GM21528 (cell line): ENCODE results near the gene PMP22.

Experiments used
- ATAC-seq: cut with Tn5 transposase; IDR thresholded peaks from one replicate; pipeline ENCODE4 v1.9.1; 2021; ENCODE audit warnings: mild to moderate bottlenecking, moderate library complexity; ENCODE audit not compliant: unreplicated experiment, low FRiP score

Gene PMP22

DNA sequence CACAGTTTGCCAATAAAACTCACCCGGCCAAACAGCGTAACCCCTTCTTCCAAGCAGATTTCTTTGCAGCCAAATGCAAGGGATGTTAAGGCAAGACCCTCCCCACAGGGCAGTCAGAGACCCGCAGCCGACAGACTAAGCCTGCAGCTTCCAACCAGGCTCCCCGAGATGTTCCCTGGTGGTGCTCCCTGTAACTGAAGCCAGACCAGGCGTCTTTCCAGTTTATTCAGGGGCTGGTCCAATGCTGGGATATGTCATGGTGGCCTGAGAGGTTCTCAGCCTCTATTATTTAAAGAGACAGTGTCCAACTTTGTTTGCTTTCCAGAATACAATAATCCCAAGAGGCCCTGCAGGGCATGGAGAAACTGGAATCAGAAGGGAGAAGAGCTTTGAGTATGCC is at the start of gene PMP22:
Gene PMP22 (minus strand): TSS at position 196 of the 400 bp plus-strand sequence. CDS start 4,599 bp downstream, outside the sequence.
- no peak for ATAC-seq

DNA sequence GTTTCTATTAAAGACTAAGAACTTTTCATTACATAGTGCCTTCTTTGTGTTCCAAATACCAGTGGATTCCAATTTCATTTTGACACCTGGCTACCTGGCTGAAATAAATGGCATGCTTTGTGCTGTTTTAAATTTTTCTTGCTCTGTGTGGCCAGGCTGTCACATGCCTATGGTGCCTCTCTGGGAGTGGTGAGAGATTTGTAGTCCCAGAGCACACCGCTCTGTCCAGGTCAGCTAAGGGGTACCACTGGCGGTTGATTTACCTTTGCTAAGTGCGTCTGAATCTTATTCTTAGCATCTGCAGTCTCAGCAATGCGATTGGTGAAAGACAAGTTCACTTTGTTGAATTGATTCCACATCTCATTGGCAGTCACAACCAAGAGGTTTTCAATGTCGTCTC is 46.9 kb upstream of the PMP22 start:
- ATAC-seq = no peak

DNA sequence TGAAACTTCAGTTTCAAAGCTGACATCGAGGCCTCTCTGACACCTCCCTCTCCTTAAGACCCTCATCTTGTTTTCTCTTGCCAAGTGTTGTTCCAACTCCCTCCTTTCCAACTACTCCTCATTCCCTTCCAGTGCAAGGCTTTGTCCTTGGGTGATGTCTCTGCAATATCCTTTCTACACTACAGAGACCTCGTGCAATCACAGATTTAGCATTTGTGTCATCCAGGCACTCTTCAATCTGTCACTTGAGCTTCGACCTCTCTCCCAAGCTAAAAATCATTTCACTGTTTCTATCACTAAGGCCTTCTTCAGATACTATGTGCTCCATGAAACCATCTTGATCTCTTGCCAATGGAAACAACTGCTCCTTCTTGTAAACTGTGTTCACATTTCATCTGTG is 44.7 kb upstream of the PMP22 start:
- ATAC-seq = no peak

DNA sequence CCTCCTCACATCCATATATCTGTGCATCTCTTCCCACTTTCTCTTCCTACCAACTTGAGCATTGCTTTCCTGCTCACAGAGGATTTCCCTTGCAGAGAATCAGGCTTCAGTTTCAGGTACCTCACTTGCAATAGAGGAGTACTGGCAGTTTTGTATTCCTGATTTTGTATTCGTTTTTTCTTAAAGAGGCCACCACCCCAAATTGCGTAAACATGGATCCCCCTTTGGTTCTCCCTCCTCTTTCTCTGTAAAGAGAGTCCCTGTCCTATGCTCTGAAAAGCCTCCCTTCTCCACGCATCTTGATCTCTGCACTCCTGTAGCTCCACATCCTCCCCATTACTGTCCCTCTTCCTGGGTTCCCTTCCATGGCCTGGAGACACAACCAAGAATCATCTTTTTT is 44.1 kb upstream of the PMP22 start:
- ATAC-seq = no peak

DNA sequence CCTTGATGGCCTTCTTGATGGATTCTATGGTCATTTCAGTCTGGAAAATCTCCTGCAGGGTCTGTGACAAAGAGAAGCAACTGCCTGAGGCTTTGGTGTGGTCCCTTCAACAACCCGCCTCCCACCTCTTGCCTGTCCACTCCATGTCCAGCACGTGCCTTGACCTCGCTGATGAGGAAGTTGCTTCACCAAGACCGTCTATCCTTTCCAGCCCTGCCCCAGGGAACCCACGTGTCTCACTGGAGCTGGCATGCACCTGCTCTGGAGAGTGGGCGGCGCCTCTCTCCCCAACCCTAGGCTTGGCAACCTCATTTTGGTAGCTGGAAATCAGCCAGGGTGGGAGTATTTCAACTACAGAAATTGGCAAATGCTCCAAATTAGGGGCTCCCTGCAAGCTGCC is 43.6 kb upstream of the PMP22 start:
- no peak for ATAC-seq

GRCh38 chr17:15307710-15308111 is 42.6 kb upstream of the PMP22 start:
- no peak for ATAC-seq

DNA sequence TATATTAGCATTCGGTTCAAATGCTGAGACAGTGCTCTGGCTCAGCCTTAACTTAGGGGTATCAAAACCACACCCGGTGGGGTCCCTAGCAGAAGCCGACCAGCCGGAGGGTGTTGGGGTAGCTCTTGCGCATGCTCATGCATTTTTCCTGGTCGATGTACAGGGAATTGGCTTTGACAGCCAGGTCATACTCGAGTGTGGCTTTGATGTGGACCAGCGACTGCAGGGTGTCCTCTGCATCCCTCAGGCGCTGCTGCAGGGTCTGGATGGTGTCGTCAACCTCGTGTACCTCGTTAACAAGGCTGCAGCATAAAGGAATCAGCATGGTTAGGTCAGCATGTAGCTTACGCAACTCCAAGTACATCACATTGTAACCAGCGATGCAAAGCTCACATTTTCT is 38.7 kb upstream of the PMP22 start:
- ATAC-seq = no peak

GRCh38 chr17:15303268-15303667 is 38.1 kb upstream of the PMP22 start:
- no peak for ATAC-seq

GRCh38 chr17:15301845-15302244 is 36.7 kb upstream of the PMP22 start:
- no peak for ATAC-seq

DNA sequence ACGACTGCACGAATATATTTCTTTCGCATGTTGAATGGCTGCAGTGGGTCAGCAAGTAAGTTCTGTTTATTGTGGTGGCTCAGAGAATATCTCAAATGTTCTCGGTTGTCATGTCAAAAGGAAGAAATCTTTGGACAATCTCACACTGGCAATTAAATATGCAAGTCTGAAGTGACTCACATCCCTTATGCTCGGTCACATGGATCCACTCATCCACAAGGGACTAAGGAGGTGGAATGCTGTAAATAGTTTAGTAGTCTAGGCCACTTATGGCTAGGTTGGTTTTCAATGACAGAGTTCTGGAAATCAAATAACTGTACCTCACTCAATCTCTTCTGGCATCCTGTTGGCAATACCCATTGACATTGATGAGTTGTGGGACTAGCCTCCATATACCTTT is 33.0 kb upstream of the PMP22 start:
- no peak for ATAC-seq

DNA sequence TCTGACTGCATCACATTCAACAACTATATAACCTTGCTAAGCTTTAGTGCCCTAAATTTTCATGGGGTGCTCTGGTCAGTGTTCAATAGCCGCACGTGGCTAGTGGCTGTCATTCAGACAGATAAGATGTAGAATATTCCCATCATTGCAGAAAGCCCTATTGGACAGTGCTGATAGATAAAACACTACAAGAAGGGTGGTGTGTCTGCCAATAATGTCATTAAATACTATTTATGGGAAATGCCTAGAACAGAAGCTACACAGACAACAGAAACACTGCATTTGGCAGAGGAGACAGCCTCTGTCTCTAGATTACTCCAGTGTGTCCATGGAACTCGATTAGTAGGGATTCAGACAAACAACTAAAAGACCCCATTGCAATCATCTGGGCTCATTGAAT is 28.4 kb upstream of the PMP22 start:
- ATAC-seq = no peak

- ATAC-seq = no peak
Observed at GRCh38 chr17:15291674-15292361, 26.7 kb upstream of the PMP22 start.

GRCh38 chr17:15290605-15291004 is 25.5 kb upstream of the PMP22 start:
- no peak for ATAC-seq

DNA sequence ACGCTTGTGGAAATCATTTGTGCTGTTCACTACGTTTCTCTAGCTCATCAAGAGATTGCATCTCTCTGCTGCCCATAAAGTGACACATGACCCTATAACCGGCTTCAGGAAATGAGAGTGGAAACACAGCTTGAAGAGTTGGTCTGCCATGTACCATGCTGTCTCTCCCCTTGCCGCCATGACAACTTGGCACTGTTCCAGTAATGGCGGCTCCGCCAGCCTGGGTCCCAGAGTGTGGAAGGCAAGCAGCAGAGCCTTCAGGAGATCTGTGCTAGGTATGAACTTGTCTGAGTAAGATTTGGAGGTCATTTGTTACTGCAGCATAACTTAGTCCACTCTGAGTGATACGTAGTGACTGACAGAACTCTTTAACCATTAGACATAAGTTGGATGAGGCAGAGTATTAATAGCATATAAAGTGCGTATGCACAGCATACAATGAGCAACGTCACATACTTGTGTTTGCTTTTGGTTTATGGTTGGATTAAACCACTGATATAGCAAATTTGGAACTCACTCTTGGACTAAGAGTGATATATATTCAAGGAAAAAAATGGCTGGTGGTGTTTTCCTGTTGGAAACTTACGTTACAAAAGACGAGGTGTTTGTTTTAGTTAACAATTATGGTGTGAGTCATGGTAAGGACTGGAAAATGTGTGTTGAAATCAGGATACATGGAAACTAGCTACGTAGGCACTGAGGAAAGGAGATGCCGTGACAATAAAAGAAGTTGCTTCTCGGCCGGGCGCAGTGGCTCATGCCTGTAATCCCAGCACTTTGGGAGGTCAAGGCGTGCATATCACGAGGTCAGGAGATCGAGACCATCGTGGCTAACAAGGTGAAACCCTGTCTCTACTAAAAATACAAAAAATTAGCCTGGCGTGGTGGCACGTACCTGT is 24.4 kb upstream of the PMP22 start:
- ATAC-seq = no peak

- no peak for ATAC-seq
Observed at GRCh38 chr17:15288859-15289258, 23.7 kb upstream of the PMP22 start.

GRCh38 chr17:15287538-15288267 is 22.6 kb upstream of the PMP22 start:
- ATAC-seq = no peak

DNA sequence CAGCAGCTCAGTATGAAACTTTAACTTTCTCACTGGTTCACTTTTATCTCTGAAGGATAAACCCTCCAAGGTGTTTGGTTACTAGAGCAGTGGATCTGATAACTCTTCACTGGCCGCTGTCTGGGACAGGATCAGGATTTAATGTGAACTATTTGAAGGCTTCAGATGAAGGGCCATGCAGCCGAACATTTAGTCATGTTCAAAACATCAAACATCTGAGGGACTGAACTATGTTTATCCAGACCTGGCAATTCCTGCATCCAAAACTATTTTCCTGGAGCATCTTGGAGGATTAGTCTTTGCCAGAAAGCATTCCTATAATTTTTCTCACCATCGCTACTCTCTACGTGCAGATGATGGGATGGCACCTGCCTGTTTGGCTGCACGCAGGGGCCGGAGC is 20.3 kb upstream of the PMP22 start:
- ATAC-seq = no peak

GRCh38 chr17:15284537-15284936 is 19.4 kb upstream of the PMP22 start:
- no peak for ATAC-seq

DNA sequence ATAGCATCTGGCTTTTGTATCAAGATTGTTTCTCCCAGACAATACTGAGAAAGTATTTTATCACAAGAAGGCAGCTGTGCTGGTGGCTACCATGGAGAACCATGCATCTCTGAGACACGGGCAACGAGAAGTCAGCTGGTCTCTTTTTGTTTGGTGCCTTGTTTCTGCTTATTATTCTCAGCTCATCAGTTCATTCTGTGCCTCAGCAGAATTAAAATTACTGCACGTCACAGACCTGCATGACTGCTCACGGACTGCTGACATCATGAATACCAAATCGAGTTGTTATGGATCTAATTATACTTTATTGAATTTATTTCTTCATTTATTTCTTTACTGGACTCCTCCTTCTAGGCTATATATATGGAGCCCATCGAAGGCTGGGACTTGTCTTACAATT is 19.0 kb upstream of the PMP22 start:
- ATAC-seq = no peak

DNA sequence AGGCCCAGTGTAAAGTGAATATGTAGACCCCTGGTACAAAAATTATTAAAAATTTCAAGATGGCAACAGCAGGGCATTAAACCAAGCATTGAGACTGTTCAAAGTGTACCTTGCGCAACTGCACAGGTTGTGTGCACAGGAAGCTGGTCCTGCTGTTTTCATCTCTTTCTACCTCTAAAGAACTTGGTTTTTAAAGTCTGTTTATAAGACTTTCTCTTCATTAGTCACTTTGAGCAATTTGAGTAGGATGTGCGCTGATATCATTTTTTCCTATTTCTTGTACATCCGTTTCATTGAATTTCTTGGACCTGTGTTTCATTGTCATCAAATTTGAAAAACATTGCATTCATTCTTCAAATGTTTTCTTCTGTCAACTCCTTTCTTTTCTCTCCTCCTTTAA is 16.8 kb upstream of the PMP22 start:
- ATAC-seq = no peak

GRCh38 chr17:15278924-15279477 is 13.9 kb upstream of the PMP22 start:
- ATAC-seq = no peak
